Chondrocyte (in vitro differentiated cells): ENCODE results near the gene ZMYM1. TPM values are rescaled to one million over a fixed set of nuclear protein-coding genes. Genes with fewer than 3 reads are reported as not detected.

Experiments
- DNase-seq: peaks from one replicate; pipeline ENCODE4 v3.0.0; 2021; ENCODE audit warnings: mixed read lengths, low spot score
- H3K27ac Mint-ChIP-seq: one replicate; pipeline ENCODE4 v1.8.0; 2021; ENCODE audit warnings: mild to moderate bottlenecking, moderate library complexity, mixed read lengths; ENCODE audit not compliant: unreplicated experiment
- H3K27me3 Mint-ChIP-seq: 2 replicates; pipeline ENCODE4 v1.8.0; 2021; ENCODE audit warnings: low read depth, mixed read lengths
- H3K36me3 Mint-ChIP-seq: 2 replicates; pipeline ENCODE4 v1.8.0; 2021; ENCODE audit warnings: low read depth, mixed read lengths
- H3K4me1 Mint-ChIP-seq: 2 replicates; pipeline ENCODE4 v1.8.0; 2021; ENCODE audit warnings: low read depth, mild to moderate bottlenecking, mixed read lengths
- H3K4me3 Mint-ChIP-seq: one replicate; pipeline ENCODE4 v1.8.0; 2021; ENCODE audit warnings: mild to moderate bottlenecking, moderate library complexity, mixed read lengths; ENCODE audit not compliant: unreplicated experiment
- H3K9me3 Mint-ChIP-seq: 2 replicates; pipeline ENCODE4 v1.8.0; 2021; ENCODE audit warnings: low read depth, mixed read lengths
- CTCF ChIP-seq: fragments of 200-600 bp; sonication (generic); IDR thresholded peaks from 2 replicates; pipeline ENCODE4 v1.5.0; 2021; ENCODE audit warnings: antibody characterized with exemption, mild to moderate bottlenecking, moderate library complexity
- total RNA-seq: library from RNA; stranded (reverse); gene quantifications from 3 replicates; pipeline ENCODE4 v1.2.1, GENCODE V29; 2021

The ZMYM1 gene
- total RNA-seq, 1 donor from 2014 or later, result 12.6 TPM

- DNase-seq, result no peak
- Mint-ChIP-seq H3K4me1 (peaks cover 3% of the 10 kb centered on the region), H3K4me3 (no peak overlapping the region), H3K36me3 (peaks cover 5% of the 10 kb centered on the region), H3K27ac (no peak overlapping the region), H3K27me3 (no peaks in the 10 kb centered on the region), H3K9me3 (peaks cover 12% of the 10 kb centered on the region)
- TF ChIP-seq CTCF, result no peak
These were observed 85.7 kb downstream of the ZMYM1 start for GRCh38 chr1:35164893-35165292.

Other genes starting within 250 kb of the ZMYM1 start
- 39.6 to 41.4 TPM (median 40.6 TPM) in 3 replicates for gene SMIM12, start 219.6 kb upstream of the ZMYM1 start, total RNA-seq
- 0.12 to 0.64 TPM (median 0.22 TPM) in 3 replicates for gene DLGAP3, start 149.7 kb upstream of the ZMYM1 start, total RNA-seq
- 16.2 to 19.1 TPM (median 17.7 TPM) in 3 replicates for gene TMEM35B, start 94.0 kb upstream of the ZMYM1 start, total RNA-seq
- gene ZMYM6, start 47.4 kb upstream of the ZMYM1 start, total RNA-seq, result 18.8 to 24.8 TPM (median 22.8 TPM) in 3 replicates
- gene SFPQ, start 113.8 kb downstream of the ZMYM1 start, total RNA-seq, result 149 to 234 TPM (median 156 TPM) in 3 replicates
- 51.0 to 54.2 TPM (median 51.8 TPM) in 3 replicates for gene ZMYM4, start 189.3 kb downstream of the ZMYM1 start, total RNA-seq